H9 (cell line): ENCODE data around the gene C5orf46. TPM values are rescaled to one million over a fixed set of nuclear protein-coding genes. Genes with fewer than 3 reads are reported as not detected.

Experiments used
- DNase-seq: peaks from one replicate; pipeline ENCODE4 v3.0.0-alpha.2; 2017
- H2AFZ ChIP-seq: one replicate; pipeline ENCODE4 v1.6.1; 2013; ENCODE audit warnings: mild to moderate bottlenecking, low read length, control low read depth, moderate library complexity
- H2AK5ac ChIP-seq: 2 replicates; pipeline ENCODE4 v1.6.1; 2013; ENCODE audit warnings: low read length, control low read depth, mixed read lengths; ENCODE audit not compliant: insufficient read length
- H2BK120ac ChIP-seq: one replicate; pipeline ENCODE4 v1.6.1; 2013; ENCODE audit warnings: low read depth, mild to moderate bottlenecking, low read length, control low read depth, inconsistent platforms; ENCODE audit not compliant: poor library complexity, severe bottlenecking
- H2BK12ac ChIP-seq: 2 replicates; pipeline ENCODE4 v1.6.1; 2013; ENCODE audit warnings: low read length, control low read depth, mixed read lengths, low read depth; ENCODE audit not compliant: insufficient read length
- H2BK15ac ChIP-seq: 2 replicates; pipeline ENCODE4 v1.6.1; 2013; ENCODE audit warnings: low read depth, low read length, control low read depth
- H2BK20ac ChIP-seq: one replicate; pipeline ENCODE4 v1.6.1; 2013; ENCODE audit warnings: low read depth, mild to moderate bottlenecking, low read length, control low read depth, inconsistent platforms; ENCODE audit not compliant: poor library complexity, severe bottlenecking
- H2BK5ac ChIP-seq: 2 replicates; pipeline ENCODE4 v1.6.1; 2013; ENCODE audit warnings: low read length, control low read depth, mixed read lengths; ENCODE audit not compliant: insufficient read length
- H3K14ac ChIP-seq: 2 replicates; pipeline ENCODE4 v1.6.1; 2013; ENCODE audit warnings: low read length, control low read depth; ENCODE audit not compliant: insufficient read depth
- H3K18ac ChIP-seq: 2 replicates; pipeline ENCODE4 v1.6.1; 2013; ENCODE audit warnings: low read depth, mild to moderate bottlenecking, mixed read lengths, low read length, control low read depth; ENCODE audit not compliant: insufficient read length
- H3K23ac ChIP-seq: 2 replicates; pipeline ENCODE4 v1.6.1; 2013; ENCODE audit warnings: low read length, control low read depth, mixed read lengths, low read depth; ENCODE audit not compliant: insufficient read length
- H3K23me2 ChIP-seq: 2 replicates; pipeline ENCODE4 v1.6.1; 2013; ENCODE audit warnings: low read depth, mild to moderate bottlenecking, mixed read lengths, low read length, control low read depth; ENCODE audit not compliant: insufficient read length, poor library complexity, severe bottlenecking
- H3K27ac ChIP-seq: 2 replicates; pipeline ENCODE4 v1.5.1; 2013; ENCODE audit warnings: low read length, control low read depth, mixed read lengths, low read depth; ENCODE audit not compliant: insufficient read length
- H3K27me3 ChIP-seq: 2 replicates; pipeline ENCODE4 v1.6.1; 2013; ENCODE audit warnings: low read length, control low read depth, inconsistent platforms; ENCODE audit not compliant: insufficient read depth
- H3K4ac ChIP-seq: 2 replicates; pipeline ENCODE4 v1.6.1; 2013; ENCODE audit warnings: low read depth, mild to moderate bottlenecking, control low read depth, inconsistent platforms, low read length, moderate library complexity
- H3K4me1 ChIP-seq: 2 replicates; pipeline ENCODE4 v1.6.1; 2013; ENCODE audit warnings: low read length, control low read depth, inconsistent platforms; ENCODE audit not compliant: insufficient read depth
- H3K4me2 ChIP-seq: 2 replicates; pipeline ENCODE4 v1.6.1; 2013; ENCODE audit warnings: low read length, control low read depth, mixed read lengths; ENCODE audit not compliant: insufficient read length, insufficient read depth
- H3K56ac ChIP-seq: 2 replicates; pipeline ENCODE4 v1.6.1; 2013; ENCODE audit warnings: low read depth, mild to moderate bottlenecking, mixed read lengths, low read length, control low read depth; ENCODE audit not compliant: insufficient read length
- H3K79me1 ChIP-seq: 2 replicates; pipeline ENCODE4 v1.6.1; 2013; ENCODE audit warnings: low read depth, mild to moderate bottlenecking, moderate library complexity, low read length, control low read depth, inconsistent platforms; ENCODE audit not compliant: insufficient read depth, poor library complexity, severe bottlenecking
- H3K79me2 ChIP-seq: 2 replicates; pipeline ENCODE4 v1.6.1; 2013; ENCODE audit warnings: low read length, control low read depth, inconsistent platforms; ENCODE audit not compliant: insufficient read depth
- H3K9ac ChIP-seq: 2 replicates; pipeline ENCODE4 v1.6.1; 2013; ENCODE audit warnings: low read length, control low read depth, mixed read lengths; ENCODE audit not compliant: insufficient read length; ENCODE audit errors: extremely low read depth
- H3K9me3 ChIP-seq: one replicate; pipeline ENCODE4 v1.6.1; 2013; ENCODE audit warnings: low read depth, low read length, inconsistent platforms; ENCODE audit not compliant: control insufficient read depth
- H3T11ph ChIP-seq: one replicate; pipeline ENCODE4 v1.6.1; 2013; ENCODE audit warnings: mild to moderate bottlenecking, low read length, control low read depth, inconsistent platforms
- H4K20me1 ChIP-seq: one replicate; pipeline ENCODE4 v1.6.1; 2013; ENCODE audit not compliant: control insufficient read depth, insufficient read length, insufficient read depth
- H4K5ac ChIP-seq: 2 replicates; pipeline ENCODE4 v1.6.1; 2013; ENCODE audit warnings: low read depth, mild to moderate bottlenecking, mixed read lengths, low read length, control low read depth; ENCODE audit not compliant: insufficient read length
- H4K8ac ChIP-seq: replicated peaks from 2 replicates; pipeline ENCODE4 v1.6.1; 2013; ENCODE audit warnings: low read length, control low read depth, mixed read lengths, low read depth; ENCODE audit not compliant: insufficient read length
- H4K91ac ChIP-seq: 2 replicates; pipeline ENCODE4 v1.6.1; 2013; ENCODE audit warnings: low read depth, mild to moderate bottlenecking, moderate library complexity, mixed read lengths, low read length, control low read depth; ENCODE audit not compliant: insufficient read length
- H3K27ac Mint-ChIP-seq, 3 experiments: 2 replicates in 2 of 3; 3 replicates in 1 of 3; pipeline ENCODE4 v1.8.0; 2020 to 2021; ENCODE audit warnings: mixed read lengths in 3 of 3, mild to moderate bottlenecking in 1 of 3, moderate library complexity in 1 of 3
- H3K27me3 Mint-ChIP-seq: 2 replicates; pipeline ENCODE4 v1.8.0; 2021; ENCODE audit warnings: low read depth, mild to moderate bottlenecking, moderate library complexity, mixed read lengths
- H3K36me3 Mint-ChIP-seq, 3 experiments: 2 replicates in 2 of 3; 3 replicates in 1 of 3; pipeline ENCODE4 v1.8.0; 2020 to 2021; ENCODE audit warnings: low read depth in 3 of 3, mixed read lengths in 3 of 3; ENCODE audit not compliant: insufficient read depth in 1 of 3
- H3K4me1 Mint-ChIP-seq, 2 experiments: 2 replicates each; pipeline ENCODE4 v1.8.0; 2020; ENCODE audit warnings: mixed read lengths in 2 of 2
- H3K4me3 Mint-ChIP-seq, 2 experiments: 2 replicates in 1 of 2; 3 replicates in 1 of 2; pipeline ENCODE4 v1.8.0; 2020 to 2021; ENCODE audit warnings: mild to moderate bottlenecking in 2 of 2, mixed read lengths in 2 of 2, moderate library complexity in 1 of 2
- H3K9me3 Mint-ChIP-seq, 2 experiments: 2 replicates in 1 of 2; 3 replicates in 1 of 2; pipeline ENCODE4 v1.8.0; 2020; ENCODE audit warnings: mild to moderate bottlenecking in 2 of 2, mixed read lengths in 2 of 2, moderate library complexity in 1 of 2
- WGBS: extraction: QIAGEN DNeasy Blood & Tissue Kit; methylation state at CpG from one replicate; pipeline ENCODE4 v1.1.7; 2013; ENCODE audit warnings: missing lambda C conversion rate, low lambda C conversion rate, mixed read lengths; ENCODE audit not compliant: insufficient read length; ENCODE audit errors: extremely low coverage; 5-methylcytosine and 5-hydroxymethylcytosine counted together
- total RNA-seq: library from RNA; stranded (reverse); gene quantifications from 2 replicates; pipeline ENCODE4 v1.2.1, GENCODE V29; 2021
- TF ChIP-seq, protein P1 (sequence below): fragments of 200-600 bp; sonication (generic); conservative IDR thresholded peaks from 3 replicates; pipeline ENCODE4 v1.8.0; 2021; ENCODE audit warnings: antibody characterized with exemption, mild to moderate bottlenecking

The C5orf46 gene
- total RNA-seq, 1 experiment from 2014 or later: not detected

DNA sequence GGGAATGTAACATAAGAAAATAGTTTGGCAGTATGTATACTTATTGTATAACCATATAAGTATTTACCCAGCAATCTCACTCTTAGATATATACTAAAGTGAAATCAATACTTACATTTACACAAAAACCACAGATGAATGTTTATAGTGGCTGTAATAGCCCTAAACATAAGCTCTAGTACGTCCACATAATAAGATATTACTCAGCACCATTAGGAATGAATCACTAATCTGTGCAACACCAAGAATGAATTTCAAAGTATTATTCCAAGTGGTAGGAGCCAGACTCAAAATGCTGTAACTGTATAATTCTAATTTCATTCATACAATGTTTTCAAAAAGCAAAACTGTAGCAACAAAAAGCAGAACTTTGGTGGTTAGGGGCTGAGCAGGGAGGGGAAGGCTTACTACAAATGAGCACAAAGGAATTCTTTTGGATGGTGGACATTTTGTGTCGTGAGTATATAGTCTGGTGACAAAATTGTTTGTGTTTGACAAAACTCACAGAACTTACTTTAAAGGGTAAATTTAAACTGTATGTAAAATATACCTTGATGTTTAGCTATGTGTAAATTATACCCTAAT, 11.9 kb upstream of the C5orf46 start:
- no peak overlapping the region for H2BK120ac ChIP-seq
- H2BK12ac ChIP-seq: no peak overlapping the region
- H3K27ac Mint-ChIP-seq: no peak overlapping the region
- H3K9me3 Mint-ChIP-seq: no peaks in the 10 kb centered on the region
- no peak overlapping the region for H3K23ac ChIP-seq
- no peak overlapping the region for H4K8ac ChIP-seq
- H3K36me3 Mint-ChIP-seq: no peaks in the 10 kb centered on the region
- TF ChIP-seq, protein P1, sequence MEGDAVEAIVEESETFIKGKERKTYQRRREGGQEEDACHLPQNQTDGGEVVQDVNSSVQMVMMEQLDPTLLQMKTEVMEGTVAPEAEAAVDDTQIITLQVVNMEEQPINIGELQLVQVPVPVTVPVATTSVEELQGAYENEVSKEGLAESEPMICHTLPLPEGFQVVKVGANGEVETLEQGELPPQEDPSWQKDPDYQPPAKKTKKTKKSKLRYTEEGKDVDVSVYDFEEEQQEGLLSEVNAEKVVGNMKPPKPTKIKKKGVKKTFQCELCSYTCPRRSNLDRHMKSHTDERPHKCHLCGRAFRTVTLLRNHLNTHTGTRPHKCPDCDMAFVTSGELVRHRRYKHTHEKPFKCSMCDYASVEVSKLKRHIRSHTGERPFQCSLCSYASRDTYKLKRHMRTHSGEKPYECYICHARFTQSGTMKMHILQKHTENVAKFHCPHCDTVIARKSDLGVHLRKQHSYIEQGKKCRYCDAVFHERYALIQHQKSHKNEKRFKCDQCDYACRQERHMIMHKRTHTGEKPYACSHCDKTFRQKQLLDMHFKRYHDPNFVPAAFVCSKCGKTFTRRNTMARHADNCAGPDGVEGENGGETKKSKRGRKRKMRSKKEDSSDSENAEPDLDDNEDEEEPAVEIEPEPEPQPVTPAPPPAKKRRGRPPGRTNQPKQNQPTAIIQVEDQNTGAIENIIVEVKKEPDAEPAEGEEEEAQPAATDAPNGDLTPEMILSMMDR: no peak
- no peak overlapping the region for H3K56ac ChIP-seq
- no CpG with 5 or more reads among the region's 2 CpGs for WGBS
- H3K27ac ChIP-seq: no peak overlapping the region
- no peaks in the 10 kb centered on the region for H3K9me3 ChIP-seq
- H3K4me1 Mint-ChIP-seq: no peaks in the 10 kb centered on the region; a peak in 1 of 4 replicates
- H4K91ac ChIP-seq: no peak overlapping the region
- H3K27me3 ChIP-seq: no peaks in the 10 kb centered on the region
- H2AFZ ChIP-seq: no peak overlapping the region
- no peaks in the 10 kb centered on the region for H4K20me1 ChIP-seq
- DNase-seq: no peak
- H3K14ac ChIP-seq: no peak overlapping the region
- H3K4me1 ChIP-seq: no peaks in the 10 kb centered on the region
- H3K27me3 Mint-ChIP-seq: peaks cover 2% of the 10 kb centered on the region; the same call in 1 of the 2 replicates
- no peak overlapping the region for H2BK5ac ChIP-seq
- no peaks in the 10 kb centered on the region for H3K23me2 ChIP-seq
- no peak overlapping the region for H2BK20ac ChIP-seq
- H3K4me3 Mint-ChIP-seq: no peak overlapping the region
- no peak overlapping the region for H2BK15ac ChIP-seq
- no peak overlapping the region for H4K5ac ChIP-seq
- no peak overlapping the region for H3K9ac ChIP-seq
- H2AK5ac ChIP-seq: no peak overlapping the region
- H3K4me2 ChIP-seq: no peak overlapping the region
- no peaks in the 10 kb centered on the region for H3K79me1 ChIP-seq
- H3K4ac ChIP-seq: no peak overlapping the region
- no peaks in the 10 kb centered on the region for H3K79me2 ChIP-seq
- H3T11ph ChIP-seq: no peak overlapping the region
- no peak overlapping the region for H3K18ac ChIP-seq
